ENCODE data around the gene WDR18.

Gene WDR18

DNA sequence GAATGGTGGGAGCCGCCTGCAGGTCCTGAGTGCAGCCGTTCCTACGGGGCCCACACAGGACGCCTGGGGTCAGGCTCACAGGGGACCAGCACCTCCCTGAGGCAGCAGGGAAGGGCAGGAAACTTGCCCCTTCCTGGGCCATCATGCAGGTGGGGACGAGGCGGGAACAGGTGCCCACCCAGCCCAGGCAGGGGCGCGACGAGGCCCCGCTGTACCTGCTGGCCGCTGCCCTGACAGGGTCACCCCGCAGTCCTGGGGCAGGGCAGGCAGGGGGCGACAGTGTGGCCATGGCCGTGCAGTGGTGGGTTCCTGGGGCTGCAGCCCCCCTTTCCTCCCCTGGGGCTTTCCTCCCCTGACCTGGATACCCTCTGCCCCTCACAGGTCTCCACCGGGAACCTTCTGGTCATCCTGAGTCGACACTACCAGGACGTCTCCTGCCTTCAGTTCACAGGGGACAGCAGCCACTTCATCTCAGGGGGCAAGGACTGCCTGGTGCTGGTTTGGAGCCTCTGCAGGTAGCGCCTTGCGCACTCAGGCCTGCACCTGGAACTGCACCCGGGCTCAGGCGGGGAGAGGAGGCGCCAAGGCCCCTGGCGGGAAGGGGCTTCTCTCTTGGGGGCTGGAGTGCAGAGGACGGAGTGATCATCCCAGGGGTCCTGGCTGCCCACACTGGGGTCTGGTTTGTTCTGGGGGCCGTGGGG is 5.4 kb downstream of the WDR18 start:
- Histone ChIP-seq H3K9me2 (replicated peaks; ENCODE audit: insufficient read depth, low read length) (no peaks in the 10 kb centered on the region), H3K4me3 (ENCODE audit: low read length) (no peak overlapping the region), H3K27ac (ENCODE audit: low read length) (no peak overlapping the region), H3K27me3 (replicated peaks; ENCODE audit: insufficient read depth, low read length) (no peaks in the 10 kb centered on the region), H3K36me3 (replicated peaks; ENCODE audit: insufficient read depth, low read length) (0 out of 2 replicates have a peak, but pooled peaks cover 5% of the 10 kb centered on the region), H3K4me1 (ENCODE audit: low read length) (no peaks in the 10 kb centered on the region), H2AFZ (ENCODE audit: low read length) (no peak overlapping the region), H3K9me3 (replicated peaks; ENCODE audit: insufficient read depth, low read length) (no peaks in the 10 kb centered on the region), H3K79me2 (ENCODE audit: low read length) (peaks cover 14% of the 10 kb centered on the region), H4K20me1 (ENCODE audit: insufficient read depth, low read length) (no peaks in the 10 kb centered on the region), H3K4me2 (ENCODE audit: low read depth, low read length) (no peak overlapping the region), H3K9ac (ENCODE audit: low read length) (no peak overlapping the region), H3F3A (ENCODE audit: insufficient read depth, low read length) (no peaks in the 10 kb centered on the region)
- DNase-seq, result no peak
- TF ChIP-seq, protein P1, sequence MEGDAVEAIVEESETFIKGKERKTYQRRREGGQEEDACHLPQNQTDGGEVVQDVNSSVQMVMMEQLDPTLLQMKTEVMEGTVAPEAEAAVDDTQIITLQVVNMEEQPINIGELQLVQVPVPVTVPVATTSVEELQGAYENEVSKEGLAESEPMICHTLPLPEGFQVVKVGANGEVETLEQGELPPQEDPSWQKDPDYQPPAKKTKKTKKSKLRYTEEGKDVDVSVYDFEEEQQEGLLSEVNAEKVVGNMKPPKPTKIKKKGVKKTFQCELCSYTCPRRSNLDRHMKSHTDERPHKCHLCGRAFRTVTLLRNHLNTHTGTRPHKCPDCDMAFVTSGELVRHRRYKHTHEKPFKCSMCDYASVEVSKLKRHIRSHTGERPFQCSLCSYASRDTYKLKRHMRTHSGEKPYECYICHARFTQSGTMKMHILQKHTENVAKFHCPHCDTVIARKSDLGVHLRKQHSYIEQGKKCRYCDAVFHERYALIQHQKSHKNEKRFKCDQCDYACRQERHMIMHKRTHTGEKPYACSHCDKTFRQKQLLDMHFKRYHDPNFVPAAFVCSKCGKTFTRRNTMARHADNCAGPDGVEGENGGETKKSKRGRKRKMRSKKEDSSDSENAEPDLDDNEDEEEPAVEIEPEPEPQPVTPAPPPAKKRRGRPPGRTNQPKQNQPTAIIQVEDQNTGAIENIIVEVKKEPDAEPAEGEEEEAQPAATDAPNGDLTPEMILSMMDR (IDR thresholded peaks at IDR 0.05; ENCODE audit: low read length), result peak; percentile 21; the same call in 1 of the 2 replicates
- TF ChIP-seq EZH2 (optimal IDR thresholded peaks at IDR 0.05; ENCODE audit: low read depth, low read length), result no peak

DNA sequence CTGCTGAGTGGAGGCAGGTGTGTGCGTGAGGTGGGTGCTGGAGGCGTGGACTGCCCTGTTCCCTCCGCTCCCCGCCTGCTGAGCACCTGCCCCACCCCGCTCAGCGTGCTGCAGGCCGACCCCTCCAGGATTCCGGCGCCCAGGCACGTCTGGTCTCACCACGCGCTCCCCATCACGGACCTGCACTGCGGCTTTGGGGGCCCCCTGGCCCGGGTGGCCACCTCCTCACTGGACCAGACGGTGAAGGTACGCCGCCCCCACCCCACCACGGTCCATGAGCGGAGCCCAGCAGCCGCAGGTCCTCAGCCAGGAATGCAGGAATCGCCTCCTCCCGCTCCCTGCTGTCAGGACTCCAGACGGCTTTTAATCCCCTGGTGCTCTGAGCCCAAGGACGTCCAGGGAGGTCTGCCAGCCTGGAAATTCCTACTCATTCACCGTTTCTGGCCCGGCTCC is 6.0 kb downstream of the WDR18 start:
- no peaks in the 10 kb centered on the region for H4K20me1 ChIP-seq (ENCODE audit: insufficient read depth, low read length)
- 0 out of 2 replicates have a peak, but pooled peaks cover 5% of the 10 kb centered on the region for H3K36me3 ChIP-seq (replicated peaks; ENCODE audit: insufficient read depth, low read length)

DNA sequence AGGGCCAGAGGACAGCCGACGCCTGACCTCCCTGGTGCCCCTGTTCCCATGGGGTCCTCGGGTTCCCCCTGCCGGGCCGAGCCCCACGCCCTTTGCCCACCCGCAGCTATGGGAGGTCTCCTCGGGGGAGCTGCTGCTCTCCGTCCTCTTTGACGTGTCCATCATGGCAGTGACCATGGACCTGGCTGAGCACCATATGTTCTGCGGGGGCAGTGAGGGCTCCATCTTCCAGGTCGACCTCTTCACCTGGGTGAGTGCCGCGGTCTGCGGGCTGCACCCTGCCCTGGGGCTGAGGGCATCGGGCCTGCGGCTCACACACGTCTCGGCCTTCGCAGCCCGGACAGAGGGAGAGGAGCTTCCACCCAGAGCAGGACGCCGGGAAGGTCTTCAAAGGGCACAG is 6.6 kb downstream of the WDR18 start:
- H3K9ac ChIP-seq (ENCODE audit: low read length), result no peak overlapping the region
- H2AFZ ChIP-seq (ENCODE audit: low read length), result no peak overlapping the region
- no peak overlapping the region for H3K4me2 ChIP-seq (ENCODE audit: low read depth, low read length)
- H3K9me2 ChIP-seq (replicated peaks; ENCODE audit: insufficient read depth, low read length), result no peaks in the 10 kb centered on the region
- no peaks in the 10 kb centered on the region for H3F3A ChIP-seq (ENCODE audit: insufficient read depth, low read length)
- H4K20me1 ChIP-seq (ENCODE audit: insufficient read depth, low read length), result no peaks in the 10 kb centered on the region
- TF ChIP-seq EZH2phosphoT487 (IDR thresholded peaks at IDR 0.05; ENCODE audit: low read length) (no peak), EZH2 (optimal IDR thresholded peaks at IDR 0.05; ENCODE audit: low read depth, low read length) (no peak)
- TF ChIP-seq, protein P1 (IDR thresholded peaks at IDR 0.05; ENCODE audit: low read length), result no peak
- H3K79me2 ChIP-seq (ENCODE audit: low read length), result peaks cover 2% of the 10 kb centered on the region
- no peaks in the 10 kb centered on the region for H3K4me1 ChIP-seq (ENCODE audit: low read length)
- H3K4me3 ChIP-seq (ENCODE audit: low read length), result no peak overlapping the region
- no peak overlapping the region for H3K27ac ChIP-seq (ENCODE audit: low read length)
- no peaks in the 10 kb centered on the region for H3K27me3 ChIP-seq (replicated peaks; ENCODE audit: insufficient read depth, low read length)
- H3K36me3 ChIP-seq (replicated peaks; ENCODE audit: insufficient read depth, low read length), result 0 out of 2 replicates have a peak, but pooled peaks cover 5% of the 10 kb centered on the region
- H3K9me3 ChIP-seq (replicated peaks; ENCODE audit: insufficient read depth, low read length), result no peaks in the 10 kb centered on the region
- DNase-seq, result no peak

More for the DNA sequence above, 6.0 kb downstream of the WDR18 start:
- Histone ChIP-seq H3K4me1 (ENCODE audit: low read length) (no peaks in the 10 kb centered on the region), H3K27me3 (replicated peaks; ENCODE audit: insufficient read depth, low read length) (no peaks in the 10 kb centered on the region), H3K9me2 (replicated peaks; ENCODE audit: insufficient read depth, low read length) (no peaks in the 10 kb centered on the region), H3K4me2 (ENCODE audit: low read depth, low read length) (no peak overlapping the region), H3K4me3 (ENCODE audit: low read length) (no peak overlapping the region), H3F3A (ENCODE audit: insufficient read depth, low read length) (no peaks in the 10 kb centered on the region), H3K9ac (ENCODE audit: low read length) (no peak overlapping the region), H3K9me3 (replicated peaks; ENCODE audit: insufficient read depth, low read length) (no peaks in the 10 kb centered on the region), H3K27ac (ENCODE audit: low read length) (no peak overlapping the region), H2AFZ (ENCODE audit: low read length) (no peak overlapping the region), H3K79me2 (ENCODE audit: low read length) (peaks cover 8% of the 10 kb centered on the region)
- DNase-seq, result no peak
- TF ChIP-seq, protein P1 (IDR thresholded peaks at IDR 0.05; ENCODE audit: low read length), result no peak
- TF ChIP-seq EZH2phosphoT487 (IDR thresholded peaks at IDR 0.05; ENCODE audit: low read length) (no peak), EZH2 (optimal IDR thresholded peaks at IDR 0.05; ENCODE audit: low read depth, low read length) (no peak)

Measured in MM.1S (cell line).